Parathyroid adenoma (tissue), 2 donors: ENCODE data around the gene ZFP36L1.

Experiments
- H2AFZ ChIP-seq: fragments of 300-600 bp; sonication (generic); one replicate; pipeline ENCODE4 v1.7.0; 2017; ENCODE audit warnings: antibody characterized with exemption, mild to moderate bottlenecking
- H3K27ac ChIP-seq: fragments of 300-600 bp; sonication (generic); one replicate; pipeline ENCODE4 v1.7.0; 2017
- H3K27me3 ChIP-seq: fragments of 300-600 bp; sonication (generic); one replicate; pipeline ENCODE4 v1.7.0; 2017; ENCODE audit warnings: low read length; ENCODE audit not compliant: control insufficient read depth, insufficient read depth
- H3K36me3 ChIP-seq: fragments of 300-600 bp; sonication (generic); one replicate; pipeline ENCODE4 v1.7.0; 2017; ENCODE audit warnings: low read length; ENCODE audit not compliant: control insufficient read depth, insufficient read depth
- H3K4me1 ChIP-seq: fragments of 300-600 bp; sonication (generic); one replicate; pipeline ENCODE4 v1.7.0; 2017; ENCODE audit warnings: control low read depth
- H3K4me2 ChIP-seq: fragments of 300-600 bp; sonication (generic); one replicate; pipeline ENCODE4 v1.7.0; 2017; ENCODE audit warnings: low read length
- H3K4me3 ChIP-seq: fragments of 300-600 bp; sonication (generic); one replicate; pipeline ENCODE4 v1.7.0; 2017; ENCODE audit warnings: low read depth, low read length
- H3K79me2 ChIP-seq: fragments of 300-600 bp; sonication (generic); one replicate; pipeline ENCODE4 v1.7.0; 2017; ENCODE audit warnings: control low read depth
- H3K9ac ChIP-seq: fragments of 300-600 bp; sonication (generic); one replicate; pipeline ENCODE4 v1.7.0; 2017; ENCODE audit warnings: mild to moderate bottlenecking
- H3K9me3 ChIP-seq: fragments of 300-600 bp; sonication (generic); one replicate; pipeline ENCODE4 v1.7.0; 2017; ENCODE audit warnings: low read length; ENCODE audit not compliant: control insufficient read depth
- TF ChIP-seq, protein P1 (sequence below): fragments of 300-600 bp; sonication (generic); IDR thresholded peaks from one replicate; pipeline ENCODE4 v1.7.0; 2017; ENCODE audit warnings: antibody characterized with exemption, mild to moderate bottlenecking
- donor health status: primary hyperparathyroidism.

ZFP36L1 gene

DNA sequence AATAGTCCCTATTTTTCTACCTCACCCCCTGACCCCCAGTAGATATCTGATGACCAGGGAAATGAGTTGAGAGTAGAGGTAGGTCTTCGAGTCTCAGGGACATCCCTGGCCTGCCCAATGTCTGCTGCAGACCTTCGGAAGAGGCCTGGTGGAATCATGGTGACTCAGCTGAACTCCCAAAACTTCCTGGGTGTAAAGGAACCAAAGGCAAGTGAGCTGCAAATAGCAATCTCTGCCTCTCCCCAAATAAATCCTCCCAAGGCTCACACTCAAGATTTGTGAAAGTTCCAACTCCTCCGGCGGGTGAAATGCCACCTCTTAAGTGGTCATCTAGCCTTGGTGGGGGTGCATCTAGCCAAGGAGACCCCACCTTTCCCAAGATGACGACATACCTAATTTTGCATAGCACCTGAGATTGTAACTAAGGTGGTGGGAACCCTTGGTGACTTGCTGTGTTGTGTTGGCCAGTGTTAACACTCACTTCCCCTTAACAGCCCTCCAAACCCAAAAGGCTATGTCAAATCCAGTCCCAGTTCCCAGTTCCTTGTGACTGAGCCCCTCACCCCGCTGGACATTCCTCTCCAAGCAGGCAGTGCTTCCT is 6.3 kb downstream of the ZFP36L1 start:
- Histone ChIP-seq H3K27me3 (no peaks in the 10 kb centered on the region), H3K9ac (no peak overlapping the region), H3K4me1 (no peaks in the 10 kb centered on the region), H3K36me3 (peaks cover 9% of the 10 kb centered on the region), H3K27ac (peak overlapping the region; percentile 22), H3K4me3 (no peak overlapping the region), H2AFZ (no peak overlapping the region), H3K4me2 (no peak overlapping the region), H3K9me3 (no peaks in the 10 kb centered on the region), H3K79me2 (no peaks in the 10 kb centered on the region)
- TF ChIP-seq, protein P1, sequence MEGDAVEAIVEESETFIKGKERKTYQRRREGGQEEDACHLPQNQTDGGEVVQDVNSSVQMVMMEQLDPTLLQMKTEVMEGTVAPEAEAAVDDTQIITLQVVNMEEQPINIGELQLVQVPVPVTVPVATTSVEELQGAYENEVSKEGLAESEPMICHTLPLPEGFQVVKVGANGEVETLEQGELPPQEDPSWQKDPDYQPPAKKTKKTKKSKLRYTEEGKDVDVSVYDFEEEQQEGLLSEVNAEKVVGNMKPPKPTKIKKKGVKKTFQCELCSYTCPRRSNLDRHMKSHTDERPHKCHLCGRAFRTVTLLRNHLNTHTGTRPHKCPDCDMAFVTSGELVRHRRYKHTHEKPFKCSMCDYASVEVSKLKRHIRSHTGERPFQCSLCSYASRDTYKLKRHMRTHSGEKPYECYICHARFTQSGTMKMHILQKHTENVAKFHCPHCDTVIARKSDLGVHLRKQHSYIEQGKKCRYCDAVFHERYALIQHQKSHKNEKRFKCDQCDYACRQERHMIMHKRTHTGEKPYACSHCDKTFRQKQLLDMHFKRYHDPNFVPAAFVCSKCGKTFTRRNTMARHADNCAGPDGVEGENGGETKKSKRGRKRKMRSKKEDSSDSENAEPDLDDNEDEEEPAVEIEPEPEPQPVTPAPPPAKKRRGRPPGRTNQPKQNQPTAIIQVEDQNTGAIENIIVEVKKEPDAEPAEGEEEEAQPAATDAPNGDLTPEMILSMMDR, result no peak

DNA sequence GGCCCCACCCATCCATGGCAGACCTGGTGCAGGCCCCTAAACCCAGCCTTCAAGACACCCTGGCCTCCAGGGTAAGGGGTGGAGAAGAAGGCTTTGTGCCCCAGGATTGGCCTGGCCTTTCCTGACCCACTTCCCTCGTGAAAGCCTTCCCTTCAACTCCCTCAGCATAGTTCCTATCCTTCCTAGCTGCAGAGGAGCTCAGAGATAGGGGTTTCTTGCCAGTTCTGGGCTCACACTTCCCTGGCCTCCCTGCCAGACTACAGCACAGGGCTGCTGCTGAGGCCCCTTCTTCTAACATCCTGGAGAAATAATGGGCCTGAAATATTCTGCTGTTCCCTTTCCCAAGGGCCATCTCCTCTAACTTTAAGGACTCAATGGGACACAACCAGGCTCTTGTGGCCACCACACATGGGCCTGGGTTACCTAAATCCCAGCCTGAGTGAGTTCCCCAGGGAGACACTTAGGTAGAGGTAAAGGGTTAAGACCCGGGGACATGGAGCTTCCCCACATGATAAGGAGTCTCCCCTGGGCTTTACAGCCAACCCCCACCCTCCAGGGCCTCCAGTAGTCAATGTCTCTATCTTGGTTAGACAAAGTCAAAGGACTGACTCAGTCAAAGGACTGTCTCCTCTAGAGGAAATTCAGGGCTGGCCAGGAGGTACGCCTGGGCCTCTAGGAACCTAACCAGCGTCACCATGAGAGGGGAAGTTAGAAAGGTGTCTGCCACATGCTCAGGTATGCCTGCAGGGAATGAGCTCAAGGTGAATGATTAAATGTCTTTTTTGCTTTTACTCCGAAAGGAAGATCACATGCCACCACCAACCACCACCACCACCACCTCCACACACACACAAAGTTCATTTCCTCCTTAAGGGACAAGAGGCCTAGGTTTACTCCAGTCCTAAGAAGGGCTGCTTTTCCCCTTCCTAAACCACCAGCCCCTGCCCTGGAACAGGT is 7.1 kb downstream of the ZFP36L1 start:
- Histone ChIP-seq H3K4me1 (peaks cover 6% of the 10 kb centered on the region), H3K36me3 (peaks cover 9% of the 10 kb centered on the region), H3K4me2 (no peak overlapping the region), H3K79me2 (no peaks in the 10 kb centered on the region), H3K9ac (no peak overlapping the region), H3K27ac (peak overlapping the region; percentile 2), H3K27me3 (no peaks in the 10 kb centered on the region), H3K4me3 (peak overlapping the region; percentile 7), H2AFZ (no peak overlapping the region), H3K9me3 (no peaks in the 10 kb centered on the region)
- TF ChIP-seq, protein P1, result no peak

DNA sequence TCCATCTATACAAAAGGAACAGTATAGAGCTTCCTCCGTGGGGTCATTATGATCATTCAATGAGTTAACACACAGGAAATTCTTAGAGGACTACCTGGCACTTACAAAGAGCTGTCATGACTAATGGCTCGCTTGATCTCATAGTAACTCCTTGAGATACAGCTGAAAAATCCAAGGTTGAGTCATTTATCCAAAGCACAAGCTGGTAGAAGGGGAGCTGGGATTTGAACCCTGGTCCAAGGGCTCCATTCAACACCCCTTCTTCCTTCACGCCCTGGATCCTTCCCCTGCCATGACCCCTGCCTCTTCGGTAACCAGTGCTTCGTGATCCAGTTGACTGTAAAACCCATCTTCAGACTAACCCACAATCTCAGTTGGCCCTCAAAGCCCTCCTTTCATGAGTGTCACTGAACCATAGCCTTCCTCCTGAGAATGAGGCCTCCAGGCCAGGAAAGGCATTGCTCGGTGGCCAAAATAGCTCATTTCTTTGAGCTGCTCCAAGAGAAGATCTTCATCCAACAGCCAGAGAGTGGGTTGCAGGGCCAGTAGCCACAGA is 7.8 kb downstream of the ZFP36L1 start:
- Histone ChIP-seq H2AFZ (no peak overlapping the region), H3K4me1 (peaks cover 7% of the 10 kb centered on the region), H3K9me3 (no peaks in the 10 kb centered on the region), H3K4me2 (no peak overlapping the region), H3K4me3 (peak overlapping the region; percentile 7), H3K9ac (no peak overlapping the region), H3K27ac (no peak overlapping the region), H3K79me2 (no peaks in the 10 kb centered on the region), H3K36me3 (peaks cover 3% of the 10 kb centered on the region), H3K27me3 (no peaks in the 10 kb centered on the region)
- TF ChIP-seq, protein P1, result no peak

DNA sequence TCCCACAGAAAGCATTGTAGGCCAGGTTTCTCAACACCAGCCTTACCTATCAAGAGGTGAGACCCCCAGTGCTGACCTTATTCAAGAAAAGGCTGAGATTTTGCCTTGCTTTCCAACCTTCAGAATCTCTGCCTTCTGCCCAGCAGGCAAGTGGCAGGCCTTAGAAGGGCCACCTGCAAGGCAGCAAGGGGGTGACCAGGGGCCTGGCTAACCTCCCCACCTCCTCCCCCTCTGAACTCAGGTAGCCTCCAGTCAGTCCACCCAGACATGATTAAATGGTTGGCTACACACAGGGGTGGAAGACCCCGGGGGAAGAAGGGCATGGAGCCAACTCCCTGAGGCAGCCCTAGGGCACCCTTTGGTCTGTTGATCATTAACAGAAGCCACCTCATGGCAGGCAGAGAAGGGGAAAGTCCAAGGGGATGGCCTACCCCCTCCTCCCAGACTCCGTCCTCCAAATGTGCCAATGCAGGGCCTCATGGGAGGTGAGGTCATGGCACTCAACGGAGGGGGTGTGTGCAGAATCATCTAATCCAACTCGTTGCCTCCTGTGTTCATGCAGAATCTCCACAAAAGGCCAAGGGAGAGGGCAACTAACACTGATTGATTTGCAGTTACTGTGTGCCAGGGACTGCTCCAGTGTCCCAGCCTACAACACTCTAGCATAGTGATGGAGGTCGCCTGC is 8.5 kb downstream of the ZFP36L1 start:
- Histone ChIP-seq H3K4me1 (peaks cover 7% of the 10 kb centered on the region), H3K27me3 (no peaks in the 10 kb centered on the region), H3K4me3 (no peak overlapping the region), H2AFZ (no peak overlapping the region), H3K36me3 (peaks cover 3% of the 10 kb centered on the region), H3K9ac (no peak overlapping the region), H3K27ac (no peak overlapping the region), H3K4me2 (no peak overlapping the region), H3K9me3 (no peaks in the 10 kb centered on the region), H3K79me2 (no peaks in the 10 kb centered on the region)
- TF ChIP-seq, protein P1, result no peak
